Erythroblast (primary cell): ENCODE data around the gene CDKAL1.
"Not testable (repeated sequence)": the region's sequence is repeated elsewhere in the genome, so short reads cannot be mapped to it uniquely, and the experiment has no call there.

Experiments used
- DNase-seq, 2 experiments: peaks; one replicate each; lab custom pipeline; 2025; lab: John Stamatoyannopoulos, UW
- GATA1 ChIP-seq: IDR thresholded peaks from 2 replicates; pipeline ENCODE4 v1.6.1; 2011; ENCODE audit warnings: low read depth, mild to moderate bottlenecking, control low read depth, low read length, moderate library complexity
- POLR2A ChIP-seq: IDR thresholded peaks from 2 replicates; pipeline ENCODE4 v1.6.1; 2011; ENCODE audit warnings: mild to moderate bottlenecking, low read length

The CDKAL1 gene

GRCh38 chr6:20716865-20717264 is 182.6 kb downstream of the CDKAL1 start:
- TF ChIP-seq GATA1 (no peak), POLR2A (no peak)
- no peak for DNase-seq

GRCh38 chr6:20717743-20718142 is 183.5 kb downstream of the CDKAL1 start:
- no peak for DNase-seq
- no peak for TF ChIP-seq POLR2A

DNA sequence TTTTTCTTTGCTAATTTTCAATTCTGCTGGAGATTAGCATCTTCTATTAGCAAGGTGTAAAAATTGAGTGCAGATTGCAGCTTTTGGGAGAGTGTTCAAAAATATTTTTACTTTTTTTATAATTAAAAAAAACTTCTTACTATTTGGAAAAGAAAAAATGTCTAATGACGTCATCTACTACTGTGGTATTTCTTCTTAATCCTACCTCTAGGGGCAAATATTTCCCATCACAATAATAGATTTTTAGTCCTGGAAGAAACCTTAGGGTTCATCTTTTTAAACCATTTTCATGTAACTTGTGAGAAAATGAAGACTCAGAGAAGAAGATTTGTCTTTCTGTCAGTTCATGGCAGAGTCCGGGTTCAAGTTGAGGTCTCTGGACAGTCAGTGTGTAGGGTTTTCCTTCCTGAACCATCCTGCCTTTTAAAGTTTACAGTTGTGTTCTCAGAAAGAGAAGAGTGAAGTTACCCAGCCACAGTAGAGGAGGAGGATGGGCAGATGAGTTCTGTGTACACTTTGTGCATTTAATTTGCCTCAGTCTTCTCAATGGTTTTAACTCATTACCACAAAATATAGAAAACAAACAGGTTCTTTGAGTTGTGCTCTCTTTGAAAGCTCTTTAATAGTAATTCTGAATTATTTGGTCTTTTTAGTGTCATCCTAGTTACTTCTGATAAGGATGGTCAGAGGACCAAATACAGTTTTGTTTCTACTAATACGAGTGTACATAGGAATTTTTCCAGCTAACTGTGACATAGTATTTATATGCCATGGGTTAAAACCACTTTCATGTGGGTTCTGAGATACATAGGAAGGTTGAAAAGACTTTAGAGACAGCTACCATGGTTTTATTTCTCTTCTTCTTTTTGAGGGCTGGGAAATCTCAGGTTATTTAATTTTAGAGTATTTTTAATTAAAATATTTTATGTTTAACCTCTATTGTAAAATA is 184.7 kb downstream of the CDKAL1 start:
- TF ChIP-seq POLR2A = no peak
- no peak for TF ChIP-seq GATA1
- no peak for DNase-seq

GRCh38 chr6:20719980-20720379 is 185.7 kb downstream of the CDKAL1 start:
- DNase-seq = no peak
- TF ChIP-seq POLR2A (no peak), GATA1 (no peak)

- not testable (repeated sequence) for DNase-seq
Measured at GRCh38 chr6:20721121-20721520, 186.9 kb downstream of the CDKAL1 start.

DNA sequence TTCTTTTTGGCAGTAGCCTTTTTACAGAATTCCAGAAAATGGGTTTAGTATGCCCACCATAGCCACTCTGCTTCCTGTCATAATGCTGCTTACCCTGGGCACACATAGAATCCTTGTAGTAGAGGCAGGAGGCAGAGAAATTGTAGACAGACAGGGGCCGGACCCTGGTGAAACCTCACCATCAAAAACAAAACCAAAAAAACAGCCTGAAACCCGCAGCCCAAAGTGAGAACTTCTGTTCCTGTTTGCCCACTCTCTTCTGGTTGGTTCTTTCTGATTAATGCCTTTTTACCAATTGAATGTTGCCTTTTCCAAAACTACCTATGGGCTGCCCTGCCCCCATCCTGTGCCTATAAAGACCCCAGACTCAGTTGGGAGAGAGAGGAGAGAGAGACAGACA is 188.2 kb downstream of the CDKAL1 start:
- no peak for TF ChIP-seq POLR2A
- TF ChIP-seq GATA1 = no peak
- no peak for DNase-seq

DNA sequence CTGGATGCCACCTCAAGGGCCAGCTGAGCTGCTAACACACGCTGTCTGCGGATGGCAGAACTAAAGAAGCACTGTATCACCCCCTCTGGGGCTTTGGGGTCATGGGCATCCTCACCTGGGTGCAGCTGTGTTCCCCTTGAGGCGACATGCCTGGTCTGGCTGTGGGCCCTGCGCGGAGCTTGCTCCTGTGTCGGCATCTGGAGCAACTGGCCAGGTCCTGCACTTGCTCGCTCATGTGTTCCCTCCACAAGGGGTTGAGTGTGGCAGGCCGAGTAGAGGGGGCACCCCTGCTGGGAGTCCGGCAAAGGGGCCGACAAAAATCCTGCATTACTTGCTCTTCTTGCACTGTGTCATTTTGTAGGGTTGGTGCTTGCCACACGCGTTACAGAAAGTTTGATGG is 189.0 kb downstream of the CDKAL1 start:
- DNase-seq = no peak
- TF ChIP-seq POLR2A (no peak), GATA1 (no peak)

DNA sequence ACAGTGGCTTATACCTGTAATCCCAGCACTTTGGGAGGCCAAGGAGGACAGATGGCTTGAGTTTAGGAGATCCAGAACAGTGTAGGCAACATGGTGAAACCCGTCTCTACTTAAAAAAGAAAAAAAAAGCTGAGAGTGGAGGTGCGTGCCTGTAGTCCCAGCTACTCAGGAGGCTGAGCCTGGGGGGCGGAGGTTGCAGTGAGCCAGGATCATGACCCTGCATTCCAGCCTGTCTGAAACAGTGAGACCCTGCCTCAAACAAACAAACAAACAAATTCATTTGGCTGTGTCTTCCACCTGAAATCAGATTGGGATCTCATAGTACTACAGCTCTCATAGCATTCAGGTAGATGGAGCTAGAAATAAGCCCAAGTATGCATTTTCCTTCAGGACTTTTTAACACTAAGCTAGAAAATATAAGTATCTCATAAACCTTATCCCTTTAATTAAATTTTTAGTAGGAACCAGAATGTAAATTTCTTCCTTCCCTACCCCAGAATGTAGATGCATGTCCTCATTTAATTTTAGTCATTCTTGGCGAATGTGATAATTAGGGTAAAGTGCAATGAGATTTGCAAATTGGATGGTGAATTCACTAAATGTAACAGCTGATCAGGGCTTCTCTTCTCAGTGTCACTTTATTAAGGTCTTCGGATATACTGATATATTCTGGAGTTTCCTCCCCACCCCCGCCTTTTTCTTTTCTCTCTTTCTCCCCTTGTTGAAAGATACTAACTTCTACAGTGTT is 190.4 kb downstream of the CDKAL1 start:
- TF ChIP-seq POLR2A (no peak), GATA1 (no peak)
- DNase-seq = no peak

- not testable (repeated sequence) for DNase-seq
Measured at GRCh38 chr6:20725235-20725634, 191.0 kb downstream of the CDKAL1 start.

- TF ChIP-seq GATA1 (no peak), POLR2A (no peak)
- DNase-seq = no peak
Measured at GRCh38 chr6:20729086-20729485, 194.8 kb downstream of the CDKAL1 start.

GRCh38 chr6:20732362-20732761 is 198.1 kb downstream of the CDKAL1 start:
- DNase-seq = not testable (repeated sequence)

GRCh38 chr6:20732896-20733295 is 198.6 kb downstream of the CDKAL1 start:
- TF ChIP-seq POLR2A (no peak), GATA1 (no peak)
- DNase-seq = no peak

- no peak for DNase-seq
- TF ChIP-seq GATA1 = no peak
- TF ChIP-seq POLR2A = no peak
Measured at GRCh38 chr6:20737912-20738311, 203.7 kb downstream of the CDKAL1 start.

DNA sequence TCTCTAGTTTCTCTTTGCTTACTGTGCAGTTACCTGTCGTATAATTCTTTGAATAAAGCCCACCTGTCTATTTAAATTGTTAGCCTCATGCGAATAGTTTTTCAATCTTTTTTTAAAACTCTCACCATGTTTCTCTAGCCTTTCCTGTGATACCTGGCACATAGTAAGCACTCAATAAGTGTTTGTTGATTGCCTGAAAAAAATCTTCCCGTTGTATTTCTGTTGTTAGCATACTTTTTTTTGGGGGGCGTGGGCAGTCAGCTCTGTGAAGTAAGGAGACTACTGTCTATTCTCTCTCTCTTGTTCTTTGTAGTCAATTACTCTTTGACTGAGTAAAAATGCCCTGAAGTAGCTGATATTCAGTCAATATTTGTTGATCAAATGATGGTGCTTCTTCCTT is 205.8 kb downstream of the CDKAL1 start:
- no peak for DNase-seq
- no peak for TF ChIP-seq POLR2A
- TF ChIP-seq GATA1 = no peak

GRCh38 chr6:20740727-20741126 is 206.5 kb downstream of the CDKAL1 start:
- no peak for TF ChIP-seq POLR2A
- no peak for TF ChIP-seq GATA1
- DNase-seq = no peak
